Stimulated activated CD4-positive, alpha-beta T cell treated with anti-CD3 and anti-CD28 coated beads, TNF-alpha, amount 100 ng/mL, for 1 hour (primary cell): Measurements from ENCODE around the gene HSPA1B.
A peak's percentile ranks its signal among the peaks of the same experiment; 100 is the strongest.
"Not testable (repeated sequence)": the region's sequence is repeated elsewhere in the genome, so short reads cannot be mapped to it uniquely, and the experiment has no call there.

ENCODE experiments used
- DNase-seq, 3 donors: peaks; one replicate each; pipeline ENCODE4 v3.0.0-alpha.2; 2020; ENCODE audit warnings: low read depth in 3 of 3, low spot score in 1 of 3

Gene HSPA1B

DNA sequence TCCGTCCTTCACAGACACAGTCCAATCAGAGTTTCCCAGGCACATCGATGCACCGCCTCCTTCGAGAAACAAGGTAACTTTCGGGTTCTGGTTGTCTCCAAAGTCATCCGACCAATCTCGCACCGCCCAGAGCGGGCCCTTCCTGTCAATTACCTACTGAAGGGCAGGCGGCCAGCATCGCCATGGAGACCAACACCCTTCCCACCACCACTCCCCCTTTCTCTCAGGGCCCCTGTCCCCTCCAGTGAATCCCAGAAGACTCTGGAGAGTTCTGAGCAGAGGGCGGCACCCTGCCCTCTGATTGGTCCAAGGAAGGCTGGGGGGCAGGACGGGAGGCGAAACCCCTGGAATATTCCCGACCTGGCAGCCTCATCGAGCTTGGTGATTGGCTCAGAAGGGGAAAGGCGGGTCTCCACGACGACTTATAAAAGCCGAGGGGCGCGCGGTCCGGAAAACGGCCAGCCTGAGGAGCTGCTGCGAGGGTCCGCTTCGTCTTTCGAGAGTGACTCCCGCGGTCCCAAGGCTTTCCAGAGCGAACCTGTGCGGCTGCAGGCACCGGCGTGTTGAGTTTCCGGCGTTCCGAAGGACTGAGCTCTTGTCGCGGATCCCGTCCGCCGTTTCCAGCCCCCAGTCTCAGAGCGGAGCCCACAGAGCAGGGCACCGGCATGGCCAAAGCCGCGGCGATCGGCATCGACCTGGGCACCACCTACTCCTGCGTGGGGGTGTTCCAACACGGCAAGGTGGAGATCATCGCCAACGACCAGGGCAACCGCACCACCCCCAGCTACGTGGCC lies at the start of gene HSPA1B:
HSPA1B (plus strand) TSS at position 453 of the 794 bp plus-strand sequence; CDS start at position 666, 213 bp downstream.
- peak; percentile 66 to 78 (median 75) for DNase-seq

DNA sequence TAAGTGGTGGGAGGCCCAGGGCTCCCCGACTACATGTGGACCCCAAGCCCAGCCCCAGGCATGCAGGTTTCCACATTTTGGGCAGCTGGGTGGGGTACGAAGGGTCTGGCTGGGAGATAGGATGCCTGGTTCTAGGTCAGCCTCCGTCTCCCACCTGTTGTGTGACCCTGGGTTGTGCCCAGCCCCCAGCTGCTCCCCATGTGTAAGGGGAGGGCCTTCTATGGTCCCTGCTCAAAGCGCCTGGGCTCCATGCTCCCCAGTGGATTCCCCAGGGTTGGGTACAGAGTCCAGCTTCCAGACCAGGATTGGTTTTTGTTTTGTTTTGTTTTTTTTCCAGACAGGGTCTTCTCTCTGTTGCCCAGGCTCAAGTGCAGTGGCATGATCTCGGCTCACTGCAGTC lies 49.3 kb upstream of the HSPA1B start:
- DNase-seq: no peak

DNA sequence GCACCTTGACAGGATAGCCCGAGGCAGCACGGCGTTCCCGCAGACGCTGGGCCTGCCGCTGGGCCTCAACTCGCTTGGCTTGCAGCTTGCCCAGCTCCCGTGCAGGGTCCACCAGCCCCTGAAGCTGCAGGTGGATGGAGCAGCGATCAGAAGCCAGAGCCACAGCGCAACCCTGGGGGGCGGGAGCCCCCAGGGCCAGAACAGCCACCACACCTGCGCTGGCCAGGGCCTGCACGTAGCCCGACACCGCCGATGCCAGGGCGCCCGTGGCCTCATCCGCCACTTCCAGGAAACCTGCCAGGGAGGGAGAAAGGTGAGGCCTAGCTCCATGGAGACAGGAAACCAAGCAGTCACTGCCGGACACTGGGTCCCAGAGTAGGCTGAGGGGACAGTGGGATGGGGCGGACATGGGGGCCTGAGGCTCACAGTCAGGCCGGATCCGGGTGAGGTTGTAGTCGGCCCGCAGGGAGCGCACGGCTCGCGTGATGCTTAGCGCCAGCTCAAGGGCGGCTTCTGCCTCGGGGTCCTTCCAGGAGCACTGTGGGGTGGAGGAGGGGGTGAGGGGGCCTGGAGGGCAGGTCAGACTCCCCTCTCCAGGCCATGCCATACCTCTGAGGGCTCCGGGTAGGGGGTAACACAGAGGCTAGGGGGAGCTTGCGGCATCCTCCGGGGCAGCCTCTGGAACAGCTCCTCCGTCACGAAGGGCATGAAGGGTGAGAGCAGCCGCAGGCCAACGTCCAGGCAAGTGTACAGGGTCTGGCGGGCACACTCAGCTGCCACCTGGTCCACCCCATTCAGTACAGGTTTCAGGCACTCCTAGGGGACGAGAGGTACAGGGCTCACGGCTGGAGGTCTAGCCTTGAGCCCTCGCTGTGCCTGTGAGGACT lies 48.3 kb upstream of the HSPA1B start:
- no peak for DNase-seq

DNA sequence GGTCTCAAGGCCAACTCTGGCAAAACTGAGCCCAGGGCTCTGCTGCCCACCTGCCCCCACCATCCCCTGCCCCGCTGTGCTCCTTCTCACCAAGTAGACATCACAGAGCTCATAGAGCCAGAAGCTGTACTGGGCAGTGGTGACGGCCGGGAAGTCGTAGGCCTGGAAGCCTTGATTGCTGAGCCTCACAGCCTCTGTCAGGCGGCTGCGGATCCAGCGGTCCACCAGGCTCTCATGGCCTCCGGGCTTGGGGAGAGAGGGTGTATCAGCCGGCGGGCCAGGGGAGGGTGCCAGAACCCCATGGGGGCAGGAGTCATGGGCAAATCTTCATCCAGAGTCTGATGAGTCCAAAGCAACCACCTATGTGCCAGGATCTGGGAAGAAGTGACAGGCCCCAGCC lies 47.6 kb upstream of the HSPA1B start:
- no peak for DNase-seq

DNA sequence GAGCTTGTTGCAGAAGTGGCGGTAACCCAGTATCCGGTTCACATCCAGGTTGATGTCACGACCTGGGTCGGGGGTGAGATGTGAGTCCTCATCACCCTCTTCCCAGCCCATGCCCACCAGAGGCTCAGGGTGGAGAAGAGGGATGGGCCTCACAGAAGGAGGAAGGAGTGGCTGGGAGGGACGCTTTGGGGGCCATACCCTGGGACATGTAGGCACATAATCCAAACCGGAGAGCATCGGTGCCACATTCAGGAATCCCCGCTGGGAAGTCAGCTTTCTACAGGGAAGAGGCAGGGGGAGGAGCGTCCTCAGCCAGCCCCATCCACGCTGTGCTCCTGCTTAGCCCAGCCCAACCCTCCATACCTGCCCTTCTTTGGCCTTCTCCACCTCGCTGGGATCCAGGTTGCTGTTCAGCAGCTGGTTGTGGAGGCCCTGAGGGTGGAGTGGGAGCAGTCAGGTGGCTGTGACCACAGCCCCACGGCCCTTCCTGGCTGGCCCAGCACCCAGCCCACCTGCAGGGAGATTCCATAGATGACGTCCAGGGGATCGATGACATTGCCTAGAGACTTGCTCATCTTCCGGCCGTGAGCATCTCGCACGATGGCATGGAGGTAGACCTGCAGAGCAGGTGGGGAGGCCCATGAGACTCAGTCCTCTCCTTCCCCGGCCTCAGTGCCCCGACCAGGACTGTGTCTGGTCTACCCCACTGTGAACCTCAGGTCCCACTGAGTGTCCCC lies 46.9 kb upstream of the HSPA1B start:
- no peak for DNase-seq

DNA sequence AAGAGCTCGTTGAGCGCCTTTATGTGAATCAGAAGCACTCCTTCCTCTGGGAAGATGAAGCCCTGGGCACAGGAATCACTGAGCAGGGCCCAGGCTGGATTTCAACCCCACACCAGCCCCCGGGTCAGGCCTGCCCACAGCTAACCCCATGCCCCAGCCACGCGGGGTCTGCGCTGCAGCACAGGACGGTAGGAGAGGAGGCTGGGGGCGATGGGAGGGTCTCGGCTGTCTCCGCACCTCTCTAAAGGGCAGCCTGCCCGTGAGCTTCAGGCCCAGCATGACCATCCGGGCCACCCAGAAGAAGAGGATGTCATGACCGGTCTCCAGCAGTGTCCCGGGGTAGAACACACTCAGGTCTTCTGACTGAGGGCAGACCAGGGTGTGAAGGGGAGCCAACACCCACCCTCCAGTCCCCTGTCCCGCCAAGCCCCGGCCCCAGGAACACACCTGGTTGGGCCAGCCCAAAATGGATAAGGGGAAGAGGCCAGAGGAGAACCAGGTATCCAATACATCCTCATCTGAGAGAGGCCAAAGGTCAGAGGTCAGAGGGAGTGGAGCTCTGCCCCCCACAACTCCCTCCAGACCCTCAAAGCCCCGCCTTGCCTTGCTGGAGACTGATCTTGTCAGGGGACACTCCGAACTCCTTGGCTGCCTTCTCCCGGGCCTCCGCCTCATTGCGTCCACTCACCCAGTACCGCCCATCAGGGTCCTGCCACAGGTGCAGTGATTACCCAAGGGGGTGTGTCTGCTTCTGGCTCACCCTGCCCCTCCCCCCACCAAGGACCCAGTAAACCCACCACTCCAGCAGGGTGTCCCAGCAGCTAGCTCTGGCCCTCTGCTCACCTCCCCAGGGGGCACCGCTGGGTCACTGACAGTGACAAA lies 46.1 kb upstream of the HSPA1B start:
- DNase-seq: no peak

DNA sequence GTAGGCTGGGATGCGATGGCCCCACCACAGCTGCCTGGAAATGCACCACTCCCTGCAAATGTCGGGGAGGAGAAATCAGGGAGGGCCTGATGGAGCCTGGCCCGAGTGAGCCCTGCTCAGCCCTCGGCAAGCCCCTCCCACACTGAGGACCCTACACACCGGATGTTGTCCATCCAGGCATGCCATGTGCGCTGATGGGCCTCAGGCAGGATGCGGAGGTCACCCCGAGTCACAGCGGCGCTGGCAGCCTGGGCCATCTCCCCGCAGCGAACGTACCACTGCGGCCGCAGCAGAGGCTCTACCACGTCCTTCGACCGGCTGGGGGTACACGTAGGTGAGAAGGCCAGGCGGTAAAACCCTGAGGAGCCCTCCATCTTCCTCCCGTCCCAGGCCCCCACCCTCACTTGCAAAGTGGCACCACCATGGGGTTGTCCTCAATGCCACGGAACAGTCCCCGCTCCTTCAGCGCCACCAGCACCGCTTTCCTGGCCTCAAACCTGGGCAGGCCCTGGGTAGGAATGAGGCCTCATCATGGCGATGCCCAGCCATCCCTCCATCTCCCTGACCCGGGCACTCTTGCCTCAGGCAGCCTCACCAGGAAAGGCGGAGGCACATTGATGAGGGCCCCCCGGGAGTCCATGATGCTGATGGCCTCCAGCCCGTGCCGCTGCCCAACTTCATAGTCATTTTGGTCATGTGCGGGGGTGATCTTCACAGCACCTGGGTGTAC lies 45.2 kb upstream of the HSPA1B start:
- DNase-seq: no peak

DNA sequence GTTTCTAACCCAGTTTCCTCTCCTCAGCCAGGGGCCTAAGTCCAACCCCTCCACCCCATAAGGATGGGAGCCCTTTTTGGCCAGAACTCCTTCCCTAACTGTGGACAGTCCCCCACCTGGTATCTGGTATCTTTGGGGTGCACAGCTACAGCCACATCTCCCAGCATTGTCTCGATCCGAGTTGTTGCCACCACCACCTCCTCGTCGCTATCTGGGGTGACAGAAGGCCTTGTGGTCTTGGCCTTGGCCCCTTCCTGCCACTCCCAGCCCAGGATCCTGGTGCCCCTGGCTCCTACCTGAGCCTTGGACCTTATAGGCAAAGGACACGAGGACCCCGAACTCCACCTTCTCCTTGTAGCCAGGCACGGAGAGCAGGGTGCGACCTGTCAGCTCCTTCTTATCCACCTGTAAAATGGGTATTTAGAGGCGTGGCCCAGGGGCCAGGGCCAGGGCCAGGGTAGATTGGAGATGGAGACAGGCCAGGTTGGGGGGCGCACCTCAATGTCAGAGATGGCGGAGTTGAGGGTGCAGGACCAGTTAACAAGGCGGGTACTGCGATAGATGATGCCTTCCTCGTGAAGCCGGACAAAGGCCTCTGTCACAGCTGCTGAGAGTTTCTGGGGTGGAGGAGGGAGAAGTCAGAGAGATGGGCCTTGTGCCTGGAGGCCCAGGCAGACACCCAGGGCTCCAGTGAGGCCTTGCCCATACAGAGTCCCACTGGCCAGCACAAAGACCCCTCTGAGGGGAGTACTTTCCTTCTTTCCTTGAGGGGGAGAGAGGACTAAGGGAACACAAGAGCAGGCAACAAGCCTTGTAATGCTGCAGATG lies 43.2 kb upstream of the HSPA1B start:
- DNase-seq: no peak

DNA sequence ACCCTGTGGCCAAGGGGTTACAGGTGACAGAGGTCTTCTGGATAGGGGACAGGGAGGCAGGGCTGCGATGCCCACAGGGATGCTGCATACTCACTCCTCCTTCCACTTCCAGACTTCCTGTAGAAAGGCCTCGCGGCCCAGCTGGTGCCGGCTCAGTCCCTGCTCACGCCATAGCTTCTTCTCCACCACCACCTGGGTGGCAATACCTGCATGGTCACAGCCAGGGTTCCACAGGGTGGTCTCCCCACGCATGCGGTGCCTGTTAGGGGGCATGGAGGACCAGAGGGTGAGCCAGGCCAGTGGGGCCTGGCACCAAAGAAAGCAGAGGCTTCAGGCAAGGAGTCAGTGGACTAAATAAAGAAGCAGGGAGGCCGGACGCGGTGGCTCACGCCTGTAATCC lies 42.1 kb upstream of the HSPA1B start:
- DNase-seq: no peak

DNA sequence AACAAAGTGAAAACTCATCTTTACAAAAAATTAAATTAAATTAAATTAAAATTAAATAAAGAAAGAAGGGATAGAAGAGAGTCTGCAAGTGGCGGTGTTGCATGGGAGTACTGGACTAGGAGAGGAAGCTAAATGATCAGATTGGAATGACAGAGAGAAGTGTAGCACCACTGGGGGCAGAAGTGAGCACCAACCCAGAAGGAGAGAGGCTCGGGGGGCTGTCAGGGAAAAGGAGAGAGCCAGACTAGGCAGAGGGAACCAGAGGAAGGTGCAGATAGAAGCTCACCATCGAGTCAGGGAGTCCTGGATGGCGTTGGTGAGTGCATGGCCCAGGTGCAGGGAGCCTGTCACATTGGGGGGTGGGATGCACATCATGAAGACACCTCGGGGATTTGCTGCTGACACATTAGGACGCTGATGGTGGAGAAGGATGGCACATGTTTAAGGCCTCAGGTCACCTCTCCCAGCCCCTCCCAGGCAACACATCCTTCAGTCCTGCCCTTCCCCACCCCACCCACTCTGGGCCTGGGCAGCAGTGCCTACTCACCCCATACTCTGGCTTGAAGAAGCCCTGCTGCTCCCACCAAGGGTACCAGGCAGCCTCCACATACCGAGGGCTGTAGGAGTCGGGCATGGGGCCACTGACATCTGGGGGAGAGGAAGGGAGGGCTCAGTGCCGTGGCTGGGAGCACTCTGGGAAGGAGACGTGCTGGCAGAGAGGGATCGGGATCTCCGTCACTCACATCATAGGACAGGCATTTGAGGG lies 36.0 kb upstream of the HSPA1B start:
- no peak for DNase-seq

DNA sequence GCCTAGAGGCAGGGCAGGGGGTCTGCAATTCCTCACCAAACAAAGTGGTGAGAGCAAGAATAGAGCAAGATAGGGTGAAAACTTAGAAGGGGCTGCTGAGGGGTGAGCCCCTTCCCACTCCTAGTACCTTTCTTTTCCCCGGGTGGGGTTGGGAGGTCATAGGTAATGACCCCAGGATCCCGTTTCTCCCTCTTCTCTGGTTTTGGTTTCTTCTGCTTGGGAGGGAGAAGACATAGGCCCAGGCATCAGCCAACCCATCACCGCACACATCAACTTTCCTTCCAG lies 35.5 kb upstream of the HSPA1B start:
- no peak for DNase-seq

DNA sequence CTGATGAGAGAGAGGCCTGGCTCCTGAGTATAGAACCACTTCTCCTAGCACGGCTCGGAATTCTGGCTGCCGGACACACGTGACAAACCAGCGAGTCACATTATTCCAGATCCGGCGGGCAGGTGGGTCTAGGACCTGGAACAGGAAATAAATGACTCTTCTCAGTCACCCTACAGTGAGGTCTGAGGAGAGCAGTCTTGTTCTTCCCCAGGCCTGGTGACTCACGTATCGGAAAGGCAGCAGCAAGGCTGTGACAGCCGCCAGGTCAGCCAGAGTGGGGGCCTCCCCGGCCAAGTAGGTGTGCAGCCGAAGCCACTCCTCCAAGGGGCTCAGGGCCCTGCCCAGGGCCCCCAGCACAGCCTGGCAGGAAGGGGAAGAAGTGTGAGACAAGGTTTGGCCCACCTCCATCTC lies 34.8 kb upstream of the HSPA1B start:
- no peak for DNase-seq

DNA sequence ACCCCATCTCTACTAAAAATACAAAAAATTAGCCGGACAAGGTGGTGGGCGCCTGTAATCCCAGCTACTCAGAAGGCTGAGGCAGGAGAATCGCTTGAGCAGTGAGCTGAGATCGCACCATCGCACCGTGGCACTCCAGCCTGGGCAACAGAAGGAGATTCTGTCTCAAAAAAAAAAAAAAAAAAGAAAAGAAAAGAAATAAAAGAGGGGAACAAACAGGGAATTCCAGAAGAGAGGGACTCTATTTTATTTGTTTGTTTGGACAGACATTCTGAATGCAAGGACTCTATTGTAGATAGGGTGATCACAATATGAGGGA lies 33.7 kb upstream of the HSPA1B start:
- DNase-seq: not testable (repeated sequence)

DNA sequence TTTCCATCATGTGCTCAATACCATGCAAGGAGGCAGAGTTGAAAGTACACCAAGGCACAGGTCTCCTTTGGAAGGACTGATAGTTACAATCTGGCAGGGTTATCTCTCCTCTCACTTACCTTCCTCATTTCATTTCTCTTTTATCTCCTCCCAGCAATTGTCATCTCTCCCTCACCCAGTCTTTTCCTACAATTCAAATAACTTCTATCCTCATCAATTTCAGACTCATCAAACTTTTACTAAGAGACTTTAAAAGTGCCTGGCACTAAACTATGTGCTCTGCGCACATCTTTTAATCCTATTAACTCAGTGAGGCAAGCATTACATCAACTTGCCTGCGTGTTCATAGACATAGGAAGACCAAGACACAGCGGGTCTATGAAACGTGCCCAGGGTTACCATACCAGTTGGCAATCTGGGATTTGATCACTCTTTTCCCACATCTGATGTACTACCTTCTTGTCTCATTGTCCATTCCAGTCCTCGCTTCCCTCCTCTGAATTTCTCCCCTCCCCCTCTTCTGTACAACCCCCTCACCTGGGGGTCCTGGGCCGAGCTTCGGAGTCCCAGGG lies 33.2 kb upstream of the HSPA1B start:
- no peak for DNase-seq

DNA sequence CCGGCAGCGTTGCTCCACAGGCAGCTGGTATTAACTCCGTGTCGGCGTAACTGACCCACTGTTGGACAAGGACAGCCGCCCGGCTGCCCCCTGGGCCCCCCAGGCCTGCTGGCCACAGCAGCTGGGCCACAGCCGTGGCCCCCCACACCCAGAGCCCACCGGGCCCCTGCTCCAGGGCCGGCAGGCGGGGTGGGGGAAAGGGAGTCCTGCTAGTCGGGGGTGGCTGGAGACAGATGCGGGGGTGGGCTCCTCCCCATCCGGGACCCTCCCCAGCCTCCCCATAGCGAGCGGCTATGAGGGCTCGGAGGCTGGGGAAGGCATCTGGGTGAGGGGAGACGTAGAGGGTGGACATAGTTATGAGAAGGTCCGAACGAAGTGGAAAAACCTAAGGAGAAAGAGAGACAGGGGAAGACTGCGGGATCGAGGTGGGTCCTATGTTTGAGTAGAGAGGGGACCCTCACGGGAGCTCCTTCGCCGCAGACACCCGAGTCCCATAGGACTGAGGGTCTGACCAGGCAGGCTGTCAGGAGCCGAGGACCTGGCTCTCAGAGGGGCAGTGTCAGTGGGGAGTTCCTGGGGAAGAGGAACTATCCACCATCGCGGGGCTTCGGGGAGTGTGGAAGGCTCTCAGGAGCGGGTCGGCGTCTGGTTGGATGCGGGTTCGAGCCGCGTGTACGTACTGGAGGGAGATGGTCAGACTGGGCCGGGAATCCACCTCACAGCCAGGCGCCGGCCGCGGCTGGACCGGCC lies 32.5 kb upstream of the HSPA1B start:
- no peak for DNase-seq

DNA sequence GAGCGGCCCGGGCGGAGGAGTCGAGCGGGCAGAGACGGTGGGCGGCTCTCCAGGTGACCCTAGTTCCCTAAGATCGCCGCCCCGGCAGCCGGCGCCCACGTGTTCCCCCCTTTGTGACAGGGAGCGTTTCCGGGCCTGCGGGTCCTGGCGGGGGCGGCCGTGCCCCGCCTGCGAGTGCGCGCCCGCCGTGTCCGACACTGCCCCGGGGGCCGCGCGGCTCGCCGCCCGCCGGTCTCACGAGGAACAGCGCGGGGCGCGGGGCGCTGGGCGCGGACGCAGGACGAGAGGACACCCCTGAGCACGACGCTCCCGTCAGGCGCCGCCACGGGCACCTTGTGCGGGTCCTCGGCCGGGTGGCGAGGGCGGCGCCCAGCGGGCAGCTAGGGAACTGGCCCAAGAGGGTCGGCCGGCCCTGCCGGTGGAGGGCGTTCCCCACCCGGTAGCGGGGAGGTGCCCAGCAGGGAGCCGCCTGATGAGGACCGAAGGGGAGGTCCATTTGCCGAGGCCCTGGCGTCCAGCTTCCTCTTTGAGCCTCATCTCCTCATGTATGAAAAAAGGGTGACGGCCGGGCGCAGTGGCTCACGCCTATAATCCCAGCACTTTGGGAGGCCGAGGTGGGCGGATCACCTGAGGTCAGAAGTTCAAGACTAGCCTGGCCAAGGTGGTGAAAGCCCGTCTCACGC lies 31.8 kb upstream of the HSPA1B start, which contains the start of gene VARS1:
VARS1 (minus strand) TSS at position 137 of the 683 bp plus-strand sequence. CDS start 535 bp downstream, outside the sequence.
- DNase-seq: peak; percentile 60 to 72 (median 70)

DNA sequence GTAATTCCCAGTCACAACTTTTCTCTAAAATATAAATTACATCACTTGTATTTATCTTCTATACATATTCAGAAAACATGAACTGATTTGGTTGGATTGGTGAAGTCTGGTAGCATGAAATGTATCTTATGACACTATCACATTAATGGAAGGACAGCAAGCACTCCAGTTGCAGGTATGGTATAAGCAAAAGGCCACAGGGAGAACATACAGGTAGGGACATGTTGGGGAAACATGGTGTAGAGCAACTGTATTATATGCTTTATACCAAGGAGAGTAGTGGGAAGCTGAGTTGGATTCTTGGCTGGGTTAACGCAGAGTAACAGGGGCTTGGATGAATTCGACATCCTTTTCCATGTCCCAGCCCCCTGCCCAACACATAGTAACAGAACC lies 30.5 kb upstream of the HSPA1B start:
- DNase-seq: no peak
